Lung microvascular endothelial cell (primary cell): ENCODE results near the gene CYTH4. TPM values are rescaled to one million over a fixed set of nuclear protein-coding genes. Genes with fewer than 3 reads are reported as not detected.
A peak's percentile ranks its signal among the peaks of the same experiment; 100 is the strongest.

Experiments
- DNase-seq, 2 donors: peaks; one replicate each; pipeline versions ENCODE4 v3.0.0 to v3.0.0-alpha.2; 2010; ENCODE audit warnings: low read depth in 2 of 2
- total RNA-seq: library from RNA; depleted of rRNA; stranded (reverse); fragments of >200 nt; gene quantifications from 2 replicates; pipeline ENCODE4 v1.2.1, GENCODE V29; 2014

CYTH4 gene
- total RNA-seq, 1 donor from 2014 or later, result not detected

- DNase-seq, result no peak
Observed at GRCh38 chr22:37269936-37270678, 12.2 kb upstream of the CYTH4 start.

GRCh38 chr22:37270928-37271650, 11.2 kb upstream of the CYTH4 start:
- DNase-seq, result peak in 1 of 2 donors; percentile 72

- peak in 1 of 2 donors; percentile 47 for DNase-seq
Observed at GRCh38 chr22:37273126-37273845, 9.0 kb upstream of the CYTH4 start.

GRCh38 chr22:37273846-37274225, 8.5 kb upstream of the CYTH4 start:
- DNase-seq, result no peak

GRCh38 chr22:37274380-37274862, 7.9 kb upstream of the CYTH4 start:
- DNase-seq, result no peak

- DNase-seq, result no peak
Observed at GRCh38 chr22:37275134-37275533, 7.2 kb upstream of the CYTH4 start.

- DNase-seq, result no peak
Observed at GRCh38 chr22:37275622-37276021, 6.7 kb upstream of the CYTH4 start.

GRCh38 chr22:37276776-37277175, 5.5 kb upstream of the CYTH4 start:
- no peak for DNase-seq

GRCh38 chr22:37277384-37277783, 4.9 kb upstream of the CYTH4 start:
- DNase-seq, result no peak

GRCh38 chr22:37278261-37278660, 4.0 kb upstream of the CYTH4 start:
- no peak for DNase-seq

- DNase-seq, result peak in 1 of 2 donors; percentile 18
Observed at GRCh38 chr22:37279331-37280181, 2.8 kb upstream of the CYTH4 start.

- DNase-seq, result no peak
Observed at GRCh38 chr22:37280718-37281117, 1.6 kb upstream of the CYTH4 start.

GRCh38 chr22:37281195-37281594, 1.1 kb upstream of the CYTH4 start:
- DNase-seq, result no peak

- DNase-seq, result peak in 1 of 2 donors; percentile 21
Observed at GRCh38 chr22:37281646-37282384, 493 bp upstream of the CYTH4 start.

GRCh38 chr22:37283393-37283937, 1.2 kb downstream of the CYTH4 start:
- DNase-seq, result no peak

- no peak for DNase-seq
Observed at GRCh38 chr22:37284126-37284804, 2.0 kb downstream of the CYTH4 start.

GRCh38 chr22:37284805-37285355, 2.6 kb downstream of the CYTH4 start:
- no peak for DNase-seq

GRCh38 chr22:37285937-37286336, 3.6 kb downstream of the CYTH4 start:
- no peak for DNase-seq

GRCh38 chr22:37287550-37287951, 5.2 kb downstream of the CYTH4 start:
- no peak for DNase-seq
